HAP-1 (cell line): ENCODE data around the gene PRKCH.
"Not testable (repeated sequence)": the region's sequence is repeated elsewhere in the genome, so short reads cannot be mapped to it uniquely, and the experiment has no call there.

ENCODE experiments used
- DNase-seq, 2 experiments: peaks; one replicate each; pipeline ENCODE4 v3.0.0-alpha.2; 2016 to 2020; ENCODE audit warnings: low spot score in 2 of 2
- H3K27me3 ChIP-seq: fragments of 250-450 bp; sonication (Bioruptor Pico); 2 replicates; pipeline ENCODE4 v1.5.1; 2020; ENCODE audit warnings: low read depth, mild to moderate bottlenecking, moderate library complexity
- H3K36me3 ChIP-seq: fragments of 250-450 bp; sonication (Bioruptor Pico); replicated peaks from 2 replicates; pipeline ENCODE4 v1.5.1; 2020; ENCODE audit warnings: mild to moderate bottlenecking
- H3K4me1 ChIP-seq: fragments of 250-450 bp; sonication (Bioruptor Pico); 2 replicates; pipeline ENCODE4 v1.5.1; 2020; ENCODE audit warnings: mild to moderate bottlenecking
- H3K4me3 ChIP-seq: fragments of 250-450 bp; sonication (Bioruptor Pico); 2 replicates; pipeline ENCODE4 v1.5.1; 2020; ENCODE audit warnings: mild to moderate bottlenecking, moderate library complexity
- H3K9me3 ChIP-seq: fragments of 250-450 bp; sonication (Bioruptor Pico); 2 replicates; pipeline ENCODE4 v1.5.1; 2020; ENCODE audit warnings: mild to moderate bottlenecking, moderate library complexity
- in situ Hi-C: fragments of 300-500 bp; cut with MboI; formaldehyde crosslinking; loops from 3 replicates; pipeline ENCODE4 v1.14.3; 2020; ENCODE audit warnings: low sequenced_read_pairs, inconsistent platforms, mixed read lengths

Gene PRKCH

GRCh38 chr14:61406198-61406597 is 84.8 kb downstream of the PRKCH start:
- Histone ChIP-seq H3K36me3 (no peaks in the 10 kb centered on the region), H3K4me1 (no peaks in the 10 kb centered on the region), H3K9me3 (no peaks in the 10 kb centered on the region), H3K4me3 (no peak overlapping the region), H3K27me3 (no peaks in the 10 kb centered on the region)
- in situ Hi-C loops, result no loop called here
- no peak for DNase-seq

- Histone ChIP-seq H3K4me3 (no peak overlapping the region), H3K27me3 (no peaks in the 10 kb centered on the region), H3K4me1 (no peaks in the 10 kb centered on the region), H3K36me3 (no peaks in the 10 kb centered on the region), H3K9me3 (no peaks in the 10 kb centered on the region)
- in situ Hi-C loops, result no loop called here
- no peak for DNase-seq
Measured at GRCh38 chr14:61406675-61407074, 85.3 kb downstream of the PRKCH start.

- Histone ChIP-seq H3K9me3 (no peaks in the 10 kb centered on the region), H3K36me3 (no peaks in the 10 kb centered on the region), H3K4me1 (no peaks in the 10 kb centered on the region), H3K4me3 (no peak overlapping the region), H3K27me3 (no peaks in the 10 kb centered on the region)
- in situ Hi-C loops, result no loop called here
- no peak for DNase-seq
Measured at GRCh38 chr14:61408498-61408897, 87.1 kb downstream of the PRKCH start.

GRCh38 chr14:61409782-61410181 is 88.4 kb downstream of the PRKCH start:
- H3K4me1 ChIP-seq, result no peaks in the 10 kb centered on the region
- no peaks in the 10 kb centered on the region for H3K9me3 ChIP-seq
- no peak overlapping the region for H3K4me3 ChIP-seq
- H3K27me3 ChIP-seq, result no peaks in the 10 kb centered on the region
- H3K36me3 ChIP-seq, result no peaks in the 10 kb centered on the region
- no peak for DNase-seq
- in situ Hi-C loops, result no loop called here

DNA sequence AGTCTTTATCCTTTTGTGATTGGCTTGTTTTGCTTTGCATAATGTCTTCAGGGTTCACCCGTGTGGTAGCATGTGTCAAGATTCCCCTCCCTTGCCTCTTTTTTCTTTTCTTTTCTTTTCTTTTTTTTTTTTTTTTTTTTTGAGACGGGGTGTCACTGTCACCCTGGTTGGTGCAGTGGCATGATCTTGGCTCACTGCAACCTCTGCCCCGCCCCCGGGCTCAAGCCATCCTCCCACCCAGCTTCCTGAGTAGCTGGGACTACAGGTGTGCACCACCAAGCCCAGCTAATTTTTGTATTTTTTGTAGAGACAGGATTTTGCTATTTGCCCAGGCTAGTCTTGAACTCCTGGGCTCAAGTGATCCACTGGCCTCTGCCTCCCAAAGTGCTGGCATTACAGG is 94.6 kb downstream of the PRKCH start:
- H3K27me3 ChIP-seq, H3K4me1 ChIP-seq, in situ Hi-C loops, H3K9me3 ChIP-seq, H3K36me3 ChIP-seq, H3K4me3 ChIP-seq, DNase-seq: not testable (repeated sequence)

- Histone ChIP-seq H3K4me1 (no peaks in the 10 kb centered on the region), H3K4me3 (no peak overlapping the region), H3K27me3 (no peaks in the 10 kb centered on the region), H3K9me3 (no peaks in the 10 kb centered on the region), H3K36me3 (no peaks in the 10 kb centered on the region)
- DNase-seq, result no peak
- in situ Hi-C loops, result no loop called here
Measured at GRCh38 chr14:61416591-61416990, 95.2 kb downstream of the PRKCH start.

GRCh38 chr14:61417141-61417540 is 95.8 kb downstream of the PRKCH start:
- Histone ChIP-seq H3K9me3 (no peaks in the 10 kb centered on the region), H3K4me1 (no peaks in the 10 kb centered on the region), H3K27me3 (no peaks in the 10 kb centered on the region), H3K36me3 (no peaks in the 10 kb centered on the region), H3K4me3 (no peak overlapping the region)
- no peak for DNase-seq
- in situ Hi-C loops, result no loop called here

DNA sequence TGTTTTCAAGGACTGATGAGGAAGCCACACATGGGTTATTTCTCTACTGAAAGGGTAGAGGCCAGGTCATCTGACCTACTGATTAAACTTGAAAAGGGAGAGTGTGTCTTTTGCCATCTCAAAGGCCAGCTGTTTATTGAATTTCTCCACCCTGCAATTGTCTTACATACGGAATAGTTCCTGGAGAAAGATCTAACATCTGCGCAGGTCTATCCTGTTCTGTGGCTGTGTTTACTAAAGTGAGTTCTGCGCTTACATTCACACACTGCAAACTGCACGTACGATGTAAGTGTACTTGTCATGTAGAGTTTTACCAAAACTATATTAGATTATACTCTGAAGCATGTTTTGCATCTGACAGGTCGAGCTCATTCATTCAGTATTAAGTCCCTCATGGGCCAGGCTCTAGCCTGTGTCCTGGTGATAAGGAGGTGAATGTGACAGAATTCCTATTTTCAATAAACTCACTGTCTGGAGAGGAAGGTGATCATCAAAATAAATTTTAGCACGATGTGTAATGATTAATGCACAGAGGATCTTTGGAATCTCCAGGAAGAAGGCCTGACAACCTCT is 96.6 kb downstream of the PRKCH start:
- Histone ChIP-seq H3K36me3 (no peaks in the 10 kb centered on the region), H3K27me3 (no peaks in the 10 kb centered on the region), H3K4me3 (no peak overlapping the region), H3K4me1 (no peaks in the 10 kb centered on the region), H3K9me3 (no peaks in the 10 kb centered on the region)
- DNase-seq, result no peak
- in situ Hi-C loops, result no loop called here

DNA sequence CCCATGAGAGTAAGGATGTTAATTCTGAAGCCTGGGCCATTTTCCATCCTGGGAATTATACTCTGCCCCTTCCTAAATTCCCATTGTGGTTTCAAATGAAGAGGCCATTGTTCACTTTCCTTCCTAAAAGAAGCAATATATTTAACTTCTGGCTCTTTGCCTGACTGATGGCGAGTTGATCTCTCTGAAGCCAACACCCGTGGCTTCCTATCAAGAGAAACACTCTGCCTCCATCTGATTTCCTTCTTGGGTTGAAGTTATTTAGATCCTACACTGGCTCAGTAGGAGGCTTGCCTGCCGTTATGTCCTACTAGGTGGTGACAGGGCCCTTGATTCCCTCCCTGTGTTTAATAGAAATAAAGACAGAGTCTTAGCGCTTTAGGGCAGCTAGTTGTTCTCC is 97.4 kb downstream of the PRKCH start:
- H3K4me3 ChIP-seq, result no peak overlapping the region

DNA sequence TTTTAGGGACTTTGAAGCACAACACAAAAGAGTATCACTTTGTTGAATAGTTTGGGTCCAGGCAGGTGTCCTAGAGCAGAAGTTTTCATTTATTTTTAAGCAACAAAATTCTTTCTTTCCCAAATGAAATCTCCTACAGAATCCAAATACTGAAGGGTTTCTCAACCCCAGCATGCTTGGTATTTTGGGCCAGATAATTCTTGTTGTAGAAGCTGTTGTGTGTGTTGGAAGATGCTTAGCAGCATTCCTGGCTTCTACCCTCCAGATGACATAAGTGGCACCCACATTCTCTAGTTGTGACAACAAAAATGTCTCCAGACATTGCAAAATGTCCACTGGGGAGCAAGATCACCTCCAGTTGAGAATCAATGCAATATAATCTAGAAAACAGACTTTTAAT is 97.8 kb downstream of the PRKCH start:
- no peaks in the 10 kb centered on the region for H3K36me3 ChIP-seq
- H3K4me3 ChIP-seq, result no peak overlapping the region
- no peaks in the 10 kb centered on the region for H3K9me3 ChIP-seq
- in situ Hi-C loops, result no loop called here
- no peak for DNase-seq
- no peaks in the 10 kb centered on the region for H3K27me3 ChIP-seq
- H3K4me1 ChIP-seq, result no peaks in the 10 kb centered on the region

More for the DNA sequence above, 97.4 kb downstream of the PRKCH start:
- no peaks in the 10 kb centered on the region for H3K27me3 ChIP-seq
- DNase-seq, result no peak
- H3K9me3 ChIP-seq, result no peaks in the 10 kb centered on the region
- in situ Hi-C loops, result no loop called here
- no peaks in the 10 kb centered on the region for H3K4me1 ChIP-seq
- no peaks in the 10 kb centered on the region for H3K36me3 ChIP-seq

GRCh38 chr14:61420326-61420725 is 98.9 kb downstream of the PRKCH start:
- in situ Hi-C loops, result no loop called here
- Histone ChIP-seq H3K27me3 (no peaks in the 10 kb centered on the region), H3K9me3 (no peaks in the 10 kb centered on the region), H3K4me1 (no peaks in the 10 kb centered on the region), H3K36me3 (no peaks in the 10 kb centered on the region), H3K4me3 (no peak overlapping the region)
- DNase-seq, result no peak

- no peak for DNase-seq
- H3K9me3 ChIP-seq, result no peaks in the 10 kb centered on the region
- H3K27me3 ChIP-seq, result no peaks in the 10 kb centered on the region
- H3K4me3 ChIP-seq, result no peak overlapping the region
- no peaks in the 10 kb centered on the region for H3K4me1 ChIP-seq
- no peaks in the 10 kb centered on the region for H3K36me3 ChIP-seq
- in situ Hi-C loops, result no loop called here
Measured at GRCh38 chr14:61421212-61421923, 100.0 kb downstream of the PRKCH start.

DNA sequence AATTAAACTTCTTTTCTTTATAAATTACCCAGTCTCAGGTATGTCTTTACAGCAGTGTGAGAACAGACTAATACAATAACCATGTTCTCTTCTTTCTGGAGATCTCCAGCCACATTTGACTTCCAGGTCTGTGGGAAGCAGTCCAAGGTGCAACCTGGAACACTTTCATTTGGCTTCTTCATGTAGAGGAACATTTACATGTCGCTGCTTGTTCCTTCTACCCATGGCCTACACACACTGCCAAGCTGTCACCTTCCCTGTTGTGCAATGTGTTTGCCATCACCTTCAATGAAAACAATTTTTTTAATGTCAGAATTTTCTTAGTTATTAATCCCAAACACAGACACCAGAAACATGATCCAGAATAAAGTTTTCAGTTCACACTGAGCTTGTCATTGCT is 104.7 kb downstream of the PRKCH start:
- DNase-seq, result no peak
- in situ Hi-C loops, result no loop called here
- no peaks in the 10 kb centered on the region for H3K27me3 ChIP-seq
- no peaks in the 10 kb centered on the region for H3K9me3 ChIP-seq
- no peaks in the 10 kb centered on the region for H3K36me3 ChIP-seq
- no peak overlapping the region for H3K4me3 ChIP-seq
- no peaks in the 10 kb centered on the region for H3K4me1 ChIP-seq

GRCh38 chr14:61428261-61428660 is 106.9 kb downstream of the PRKCH start:
- no peak for DNase-seq
- peaks cover 4% of the 10 kb centered on the region for H3K27me3 ChIP-seq
- no peaks in the 10 kb centered on the region for H3K36me3 ChIP-seq
- H3K4me1 ChIP-seq, result no peaks in the 10 kb centered on the region
- in situ Hi-C loops, result no loop called here
- H3K4me3 ChIP-seq, result no peak overlapping the region
- H3K9me3 ChIP-seq, result no peaks in the 10 kb centered on the region

DNA sequence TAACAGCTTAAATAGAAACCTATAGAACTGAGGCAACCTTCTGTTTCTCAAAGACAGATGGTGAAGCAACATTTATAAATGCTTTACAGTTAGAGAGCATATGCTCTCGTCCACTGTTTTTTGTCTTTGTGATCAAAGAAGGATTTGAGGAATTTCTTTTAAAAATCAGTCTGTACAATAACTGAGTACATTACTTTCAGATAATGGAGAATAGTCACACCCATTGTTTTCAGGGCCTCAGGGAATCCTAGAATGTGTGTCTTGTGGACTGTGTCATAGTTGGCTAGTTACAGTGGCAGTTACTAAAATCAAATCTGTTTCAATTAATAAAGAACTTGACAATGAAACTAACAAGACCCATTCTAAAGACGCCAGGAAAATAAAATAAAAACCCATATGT is 107.9 kb downstream of the PRKCH start:
- in situ Hi-C loops, result no loop called here
- no peaks in the 10 kb centered on the region for H3K9me3 ChIP-seq
- H3K4me1 ChIP-seq, result no peaks in the 10 kb centered on the region
- H3K4me3 ChIP-seq, result no peak overlapping the region
- DNase-seq, result no peak
- no peaks in the 10 kb centered on the region for H3K36me3 ChIP-seq
- peaks cover 4% of the 10 kb centered on the region for H3K27me3 ChIP-seq
